GM23338 (cell line): ENCODE data around the gene POPDC3. TPM values are rescaled to one million over a fixed set of nuclear protein-coding genes. Genes with fewer than 3 reads are reported as not detected.

Experiments
- ATAC-seq: fragments of 200-7000 bp; cut with Tn5 transposase; 3 replicates; pipeline ENCODE4 v1.9.1; 2020
- DNase-seq: peaks from one replicate; pipeline ENCODE4 v3.0.0-alpha.2; 2015; ENCODE audit warnings: low spot score
- H2AFZ ChIP-seq: fragments of 200-600 bp; sonication (generic); 2 replicates; pipeline ENCODE4 v1.8.0; 2016; ENCODE audit warnings: antibody characterized with exemption, mild to moderate bottlenecking, moderate library complexity
- H3F3A ChIP-seq: fragments of 200-600 bp; sonication (generic); replicated peaks from 2 replicates; pipeline ENCODE4 v1.8.0; 2017; ENCODE audit warnings: antibody characterized with exemption, mixed run types, low read depth
- H3K27ac ChIP-seq: fragments of 200-600 bp; sonication (generic); 2 replicates; pipeline ENCODE4 v1.6.1; 2016; ENCODE audit warnings: low read depth
- H3K27me3 ChIP-seq: fragments of 200-600 bp; sonication (generic); 2 replicates; pipeline ENCODE4 v1.8.0; 2016; ENCODE audit warnings: mild to moderate bottlenecking, mixed run types, moderate library complexity; ENCODE audit not compliant: insufficient read depth
- H3K36me3 ChIP-seq: fragments of 200-600 bp; sonication (generic); 2 replicates; pipeline ENCODE4 v1.8.0; 2016; ENCODE audit warnings: mild to moderate bottlenecking; ENCODE audit not compliant: insufficient read depth
- H3K4me1 ChIP-seq: fragments of 200-600 bp; sonication (generic); 2 replicates; pipeline ENCODE4 v1.8.0; 2016; ENCODE audit warnings: mild to moderate bottlenecking, moderate library complexity; ENCODE audit not compliant: insufficient read depth
- H3K4me2 ChIP-seq: fragments of 200-600 bp; sonication (generic); 2 replicates; pipeline ENCODE4 v1.7.1; 2017; ENCODE audit warnings: mixed run types
- H3K4me3 ChIP-seq: fragments of 200-600 bp; sonication (generic); 2 replicates; pipeline ENCODE4 v1.6.1; 2016; ENCODE audit warnings: mixed run types
- H3K79me2 ChIP-seq: fragments of 200-600 bp; sonication (generic); replicated peaks from 2 replicates; pipeline ENCODE4 v1.8.0; 2017; ENCODE audit warnings: mild to moderate bottlenecking; ENCODE audit not compliant: insufficient read depth
- H3K9me2 ChIP-seq: fragments of 200-600 bp; sonication (generic); 2 replicates; pipeline ENCODE4 v1.8.0; 2017; ENCODE audit not compliant: insufficient read depth
- H4K20me1 ChIP-seq: fragments of 200-600 bp; sonication (generic); replicated peaks from 2 replicates; pipeline ENCODE4 v1.8.0; 2017; ENCODE audit warnings: mild to moderate bottlenecking; ENCODE audit not compliant: insufficient read depth
- H3K27ac Mint-ChIP-seq: 2 replicates; pipeline ENCODE4 v1.8.0; 2020; ENCODE audit warnings: inconsistent platforms, mild to moderate bottlenecking, moderate library complexity, mixed read lengths
- H3K27me3 Mint-ChIP-seq: 3 replicates; pipeline ENCODE4 v1.8.0; 2022; ENCODE audit warnings: low read depth, mild to moderate bottlenecking, moderate library complexity, mixed read lengths, inconsistent platforms; ENCODE audit not compliant: insufficient read depth, poor library complexity
- H3K36me3 Mint-ChIP-seq: 3 replicates; pipeline ENCODE4 v1.8.0; 2021; ENCODE audit warnings: low read depth, mild to moderate bottlenecking, inconsistent platforms, moderate library complexity, mixed read lengths
- H3K4me1 Mint-ChIP-seq: 3 replicates; pipeline ENCODE4 v1.8.0; 2020; ENCODE audit warnings: mild to moderate bottlenecking, inconsistent platforms, mixed read lengths
- H3K4me3 Mint-ChIP-seq: 3 replicates; pipeline ENCODE4 v1.8.0; 2021; ENCODE audit warnings: moderate library complexity, mild to moderate bottlenecking, inconsistent platforms, mixed read lengths
- H3K9me3 Mint-ChIP-seq: 3 replicates; pipeline ENCODE4 v1.8.0; 2020; ENCODE audit warnings: moderate library complexity, mild to moderate bottlenecking, inconsistent platforms, mixed read lengths
- POLR2AphosphoS5 ChIP-seq: IDR thresholded peaks from 2 replicates; pipeline ENCODE4 v1.6.1; 2016; ENCODE audit warnings: antibody characterized with exemption, low read depth
- STAT1 ChIP-seq: IDR thresholded peaks from one replicate; pipeline ENCODE4 v1.6.1; 2016; ENCODE audit warnings: antibody characterized with exemption; ENCODE audit not compliant: unreplicated experiment
- ZNF462 ChIP-seq: fragments of 250-450 bp; sonication (Bioruptor Pico); IDR thresholded peaks from 2 replicates; pipeline ENCODE4 v1.5.0; 2020; ENCODE audit warnings: mild to moderate bottlenecking, moderate library complexity
- polyA plus RNA-seq: library from polyadenylated mRNA; unstranded; fragments of >200 nt; fragmentation: Nextera tagmentation; extraction: Ambion mirVana; gene quantifications from 2 replicates; pipeline ENCODE4 v1.2.1, GENCODE V29; 2016
- total RNA-seq: library from RNA; depleted of rRNA; stranded (reverse); fragments of >200 nt; shearing (Covaris generic); gene quantifications from 2 replicates; pipeline ENCODE4 v1.2.3, GENCODE V29; 2014

The POPDC3 gene
- total and polyA plus RNA-seq, 2 experiments from 2014 or later = 5.1 to 5.7 TPM

GRCh38 chr6:105209950-105210706 is 30.3 kb upstream of the POPDC3 start (continued):
- no peak for TF ChIP-seq ZNF462 (CRISPR knock-in tag)
- TF ChIP-seq STAT1 = no peak

- no peak for ATAC-seq
- H3K4me2 ChIP-seq = no peak overlapping the region
- Mint-ChIP-seq H3K27ac (no peak overlapping the region), H3K4me1 (0 out of 3 replicates have a peak, but pooled peaks cover 3% of the 10 kb centered on the region), H3K9me3 (no peaks in the 10 kb centered on the region), H3K4me3 (no peak overlapping the region), H3K27me3 (no peaks in the 10 kb centered on the region), H3K36me3 (no peaks in the 10 kb centered on the region)
- H3K27ac ChIP-seq = no peak overlapping the region
- no peak overlapping the region for H2AFZ ChIP-seq
- no peak overlapping the region for H3K4me3 ChIP-seq
- H3F3A ChIP-seq = no peaks in the 10 kb centered on the region
- H3K79me2 ChIP-seq = no peaks in the 10 kb centered on the region
- no peaks in the 10 kb centered on the region for H3K27me3 ChIP-seq
- no peaks in the 10 kb centered on the region for H3K9me2 ChIP-seq
- 0 out of 2 replicates have a peak, but pooled peaks cover 3% of the 10 kb centered on the region for H3K4me1 ChIP-seq
- DNase-seq = no peak
- no peaks in the 10 kb centered on the region for H4K20me1 ChIP-seq
- H3K36me3 ChIP-seq = no peaks in the 10 kb centered on the region
- no peak for TF ChIP-seq POLR2AphosphoS5
- TF ChIP-seq ZNF462 (CRISPR knock-in tag) = no peak
Measured at GRCh38 chr6:105207524-105208269, 27.9 kb upstream of the POPDC3 start.
